Kidney (tissue), 14 donors: Measurements from ENCODE around the gene DPP10. TPM values are rescaled to one million over a fixed set of nuclear protein-coding genes. Genes with fewer than 3 reads are reported as not detected.

Source experiments
- DNase-seq, 5 donors: peaks; one replicate each; pipeline ENCODE4 v3.0.0-alpha.2; 2013 to 2020
- FAIRE-seq: peaks from 2 replicates; lab custom pipeline; 2012; peaks lifted over from hg19 to GRCh38; lab: Jason Lieb, UNC
- H3K27ac ChIP-seq, 2 donors: one replicate each; pipeline ENCODE4 v1.7.0; 2013; ENCODE audit warnings: low read depth in 2 of 2, low read length in 2 of 2, inconsistent platforms in 1 of 2
- H3K27me3 ChIP-seq: one replicate; pipeline ENCODE4 v1.7.1; 2013; ENCODE audit warnings: low read length, inconsistent platforms; ENCODE audit not compliant: control insufficient read depth, insufficient read depth
- H3K36me3 ChIP-seq, 3 donors: one replicate each; pipeline versions ENCODE4 v1.7.0 to v1.7.1; 2013; ENCODE audit warnings: low read length in 3 of 3, control low read depth in 1 of 3, inconsistent platforms in 1 of 3; ENCODE audit not compliant: insufficient read depth in 3 of 3, control insufficient read depth in 2 of 3
- H3K4me1 ChIP-seq, 3 donors: one replicate each; pipeline versions ENCODE4 v1.7.0 to v1.7.1; 2013; ENCODE audit warnings: low read length in 3 of 3, inconsistent platforms in 1 of 3, low read depth in 1 of 3; ENCODE audit not compliant: control insufficient read depth in 2 of 3, insufficient read depth in 2 of 3
- H3K4me3 ChIP-seq, 3 donors: one replicate each; pipeline versions ENCODE4 v1.7.0 to v1.8.1; 2013; ENCODE audit warnings: low read length in 3 of 3, control low read depth in 1 of 3, inconsistent platforms in 1 of 3
- H3K9ac ChIP-seq, 3 donors: one replicate each; pipeline versions ENCODE4 v1.7.0 to v1.7.1; 2013; ENCODE audit warnings: low read length in 3 of 3, control low read depth in 1 of 3, inconsistent platforms in 1 of 3
- H3K9me3 ChIP-seq, 3 donors: one replicate each; pipeline versions ENCODE4 v1.7.0 to v1.7.1; 2013; ENCODE audit warnings: low read length in 3 of 3, control low read depth in 1 of 3, inconsistent platforms in 1 of 3; ENCODE audit not compliant: control insufficient read depth in 2 of 3, insufficient read depth in 1 of 3
- CTCF ChIP-seq: IDR thresholded peaks from 3 replicates; pipeline ENCODE4 v1.5.1; 2012; ENCODE audit warnings: mild to moderate bottlenecking, moderate library complexity, borderline replicate concordance; ENCODE audit not compliant: insufficient read depth; ENCODE audit errors: extremely low read depth
- intact Hi-C: fragments of 100-400 bp; cut with DNase I; formaldehyde crosslinking; loops from one replicate; pipeline ENCODE4 v1.11.1; 2022
- polyA plus RNA-seq: library from polyadenylated mRNA; stranded (reverse); fragments of 350-450 nt; fragmentation: Illumina TruSeq; extraction: RNeasy Lipid Tissue Mini Kit (QIAGEN cat#74804); gene quantifications from one replicate; pipeline ENCODE4 v1.2.3, GENCODE V29; 2014; ENCODE audit warnings: low read depth, low replicate concordance; ENCODE audit not compliant: insufficient read depth
- total RNA-seq: library from RNA; stranded (reverse); fragmentation: NEBNext Ultra II Directional; extraction: Animal tissue kit (Norgen Biotek cat#: 25700); gene quantifications from one replicate; pipeline ENCODE4 v1.2.1, GENCODE V29; 2021
- donor health status: control.
- donor health status: control.
- donor health status: control.
- donor health status: control.
- donor health status: control.
- donor health status: DM: yes; HTN: yes; CAD: no.
- donor health status: Normal renal cell carcinoma (clear cell type).

DPP10 gene
- total and polyA plus RNA-seq, 2 donors from 2014 or later, result 0.67 TPM; not detected in 1

- FAIRE-seq (no peak), DNase-seq (no peak)
- intact Hi-C loops, result no loop called here
- Histone ChIP-seq H3K4me1 (no peaks in the 10 kb centered on the region), H3K36me3 (no peaks in the 10 kb centered on the region), H3K27ac (no peak overlapping the region), H3K4me3 (no peak overlapping the region), H3K9ac (no peak overlapping the region), H3K27me3 (no peaks in the 10 kb centered on the region), H3K9me3 (no peaks in the 10 kb centered on the region)
- no peak for TF ChIP-seq CTCF
Observed at GRCh38 chr2:115568643-115569042, 1126.2 kb downstream of the DPP10 start.

DNA sequence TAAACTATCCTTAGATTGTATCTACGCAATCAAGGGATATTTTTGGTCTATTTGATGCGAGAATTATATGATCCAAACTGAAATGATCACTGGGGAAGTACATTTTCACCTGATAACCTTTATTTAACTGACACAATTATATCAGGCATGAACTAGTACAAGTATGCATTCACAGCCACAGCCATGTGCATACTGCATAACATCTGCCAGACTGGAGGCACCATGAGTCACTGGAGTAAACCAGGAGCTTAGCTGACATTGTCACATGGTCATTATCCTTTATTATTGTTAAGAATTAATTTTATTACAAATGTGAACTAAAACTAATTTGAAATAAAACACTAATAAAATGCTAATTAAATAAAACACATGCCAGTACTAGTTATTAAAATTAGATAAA, 1127.1 kb downstream of the DPP10 start:
- TF ChIP-seq CTCF, result no peak
- Histone ChIP-seq H3K4me3 (no peak overlapping the region), H3K36me3 (no peaks in the 10 kb centered on the region), H3K9ac (no peak overlapping the region), H3K4me1 (no peaks in the 10 kb centered on the region), H3K9me3 (no peaks in the 10 kb centered on the region), H3K27me3 (no peaks in the 10 kb centered on the region), H3K27ac (no peak overlapping the region)
- intact Hi-C loops, result no loop called here
- no peak for FAIRE-seq
- no peak for DNase-seq

- H3K27ac ChIP-seq, result no peak overlapping the region
- no peaks in the 10 kb centered on the region for H3K27me3 ChIP-seq
- H3K9me3 ChIP-seq, result no peaks in the 10 kb centered on the region
- TF ChIP-seq CTCF, result no peak
- no peak overlapping the region for H3K9ac ChIP-seq
- no peak overlapping the region for H3K4me3 ChIP-seq
- DNase-seq (no peak), FAIRE-seq (no peak)
- H3K36me3 ChIP-seq, result no peaks in the 10 kb centered on the region
- intact Hi-C loops, result no loop called here
- H3K4me1 ChIP-seq, result no peaks in the 10 kb centered on the region
Observed at GRCh38 chr2:115572746-115573145, 1130.3 kb downstream of the DPP10 start.

- Histone ChIP-seq H3K4me3 (no peak overlapping the region), H3K27me3 (no peaks in the 10 kb centered on the region), H3K36me3 (no peaks in the 10 kb centered on the region), H3K27ac (no peak overlapping the region), H3K9ac (no peak overlapping the region), H3K9me3 (no peaks in the 10 kb centered on the region), H3K4me1 (no peaks in the 10 kb centered on the region)
- no peak for TF ChIP-seq CTCF
- intact Hi-C loops, result no loop called here
- no peak for FAIRE-seq
- no peak for DNase-seq
Observed at GRCh38 chr2:115573756-115574155, 1131.3 kb downstream of the DPP10 start.
